ENCODE results near the gene TMEM117.

DNA sequence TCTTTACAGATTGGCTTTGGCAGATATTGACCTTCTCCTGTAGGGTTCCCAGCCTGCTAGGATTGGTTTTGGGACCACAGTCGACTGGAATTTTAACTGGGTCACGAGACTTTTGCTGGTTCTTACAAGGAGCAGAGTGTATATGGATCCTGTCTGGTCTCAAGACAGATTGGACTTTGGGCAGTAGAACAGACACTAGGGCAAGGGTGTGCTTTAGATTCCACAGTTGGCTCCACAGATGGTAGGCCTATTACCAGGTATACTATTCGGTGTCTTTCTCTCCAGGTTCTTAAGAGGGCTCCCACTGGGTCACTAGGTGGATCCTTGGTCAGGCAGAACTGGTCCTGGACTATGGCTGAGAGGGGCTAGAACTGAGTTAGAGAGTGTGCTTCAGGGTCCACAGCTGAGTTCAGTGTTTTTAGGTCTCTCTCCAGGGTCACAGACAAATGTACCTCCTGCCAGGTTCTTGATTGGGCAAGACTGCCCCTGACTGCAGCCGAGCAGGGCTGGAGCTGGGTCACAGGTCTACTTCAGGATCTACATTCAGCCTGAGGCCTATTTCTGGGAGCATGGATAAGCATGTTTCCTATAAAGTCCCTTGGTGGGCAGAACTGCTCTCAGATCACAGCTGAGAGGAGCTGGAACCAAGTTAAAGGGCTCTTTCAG, 460.2 kb downstream of the TMEM117 start:
- TF ChIP-seq POLR2AphosphoS5 (IDR thresholded peaks at IDR 0.05), result no peak
- no peak for TF ChIP-seq POLR2A (IDR thresholded peaks at IDR 0.05)

All from sigmoid colon (tissue), 4 donors.